RWPE2 (cell line): ENCODE results near the gene BMX.

Source experiments
- ATAC-seq: fragments of 200-7000 bp; cut with Tn5 transposase; 3 replicates; pipeline ENCODE4 v1.9.1; 2021; ENCODE audit warnings: low read depth
- DNase-seq: peaks from one replicate; pipeline ENCODE4 v3.0.0-alpha.2; 2020; ENCODE audit warnings: low spot score
- H3K27ac ChIP-seq: fragments of 450-650 bp; 2 replicates; pipeline ENCODE4 v1.5.1; 2017; ENCODE audit warnings: mild to moderate bottlenecking; ENCODE audit not compliant: poor library complexity, severe bottlenecking
- H3K27me3 ChIP-seq: fragments of 250-450 bp; sonication (Bioruptor Pico); 2 replicates; pipeline ENCODE4 v1.5.1; 2021; ENCODE audit warnings: mild to moderate bottlenecking, moderate library complexity; ENCODE audit not compliant: insufficient read depth, poor library complexity, severe bottlenecking
- H3K36me3 ChIP-seq: fragments of 250-450 bp; sonication (Bioruptor Pico); 2 replicates; pipeline ENCODE4 v1.5.1; 2020; ENCODE audit warnings: low read depth, mild to moderate bottlenecking, moderate library complexity
- H3K4me1 ChIP-seq: fragments of 250-450 bp; sonication (Bioruptor Pico); 2 replicates; pipeline ENCODE4 v1.5.1; 2021; ENCODE audit warnings: mild to moderate bottlenecking, moderate library complexity; ENCODE audit not compliant: insufficient read depth, poor library complexity, severe bottlenecking
- H3K4me3 ChIP-seq: fragments of 250-450 bp; sonication (Bioruptor Pico); 2 replicates; pipeline ENCODE4 v1.5.1; 2021; ENCODE audit warnings: mild to moderate bottlenecking, moderate library complexity; ENCODE audit not compliant: severe bottlenecking
- H3K9me3 ChIP-seq: fragments of 250-450 bp; sonication (Bioruptor Pico); 2 replicates; pipeline ENCODE4 v1.5.1; 2021; ENCODE audit warnings: mild to moderate bottlenecking, moderate library complexity; ENCODE audit not compliant: severe bottlenecking
- TF ChIP-seq, protein P1 (sequence below): fragments of 450-650 bp; IDR thresholded peaks from one replicate; pipeline ENCODE4 v1.5.1; 2017; ENCODE audit warnings: mild to moderate bottlenecking, moderate library complexity; ENCODE audit not compliant: poor library complexity, severe bottlenecking

BMX gene

DNA sequence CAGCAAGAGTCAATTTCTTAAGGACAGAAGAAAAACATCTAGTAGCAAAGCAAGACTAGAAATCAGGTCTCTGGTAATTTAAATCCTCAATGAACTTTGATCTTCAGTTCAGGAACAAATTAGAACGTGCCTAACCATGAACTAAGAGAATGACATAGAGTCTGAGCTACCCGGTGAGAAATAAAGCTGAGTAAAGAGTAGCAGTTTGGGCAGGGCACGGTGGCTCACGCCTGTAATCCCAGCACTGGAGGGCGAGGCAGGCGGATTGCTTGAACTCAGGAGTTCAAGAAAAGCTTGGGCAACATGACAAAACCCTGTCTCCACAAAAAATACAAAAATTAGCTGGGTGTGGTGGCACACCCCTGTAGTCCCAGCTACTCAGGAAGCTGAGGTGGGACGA, 62.4 kb downstream of the BMX start:
- Histone ChIP-seq H3K27ac (no peak overlapping the region), H3K4me3 (no peak overlapping the region), H3K27me3 (no peaks in the 10 kb centered on the region), H3K9me3 (no peaks in the 10 kb centered on the region), H3K4me1 (no peaks in the 10 kb centered on the region), H3K36me3 (no peaks in the 10 kb centered on the region)
- DNase-seq, result no peak
- TF ChIP-seq, protein P1, sequence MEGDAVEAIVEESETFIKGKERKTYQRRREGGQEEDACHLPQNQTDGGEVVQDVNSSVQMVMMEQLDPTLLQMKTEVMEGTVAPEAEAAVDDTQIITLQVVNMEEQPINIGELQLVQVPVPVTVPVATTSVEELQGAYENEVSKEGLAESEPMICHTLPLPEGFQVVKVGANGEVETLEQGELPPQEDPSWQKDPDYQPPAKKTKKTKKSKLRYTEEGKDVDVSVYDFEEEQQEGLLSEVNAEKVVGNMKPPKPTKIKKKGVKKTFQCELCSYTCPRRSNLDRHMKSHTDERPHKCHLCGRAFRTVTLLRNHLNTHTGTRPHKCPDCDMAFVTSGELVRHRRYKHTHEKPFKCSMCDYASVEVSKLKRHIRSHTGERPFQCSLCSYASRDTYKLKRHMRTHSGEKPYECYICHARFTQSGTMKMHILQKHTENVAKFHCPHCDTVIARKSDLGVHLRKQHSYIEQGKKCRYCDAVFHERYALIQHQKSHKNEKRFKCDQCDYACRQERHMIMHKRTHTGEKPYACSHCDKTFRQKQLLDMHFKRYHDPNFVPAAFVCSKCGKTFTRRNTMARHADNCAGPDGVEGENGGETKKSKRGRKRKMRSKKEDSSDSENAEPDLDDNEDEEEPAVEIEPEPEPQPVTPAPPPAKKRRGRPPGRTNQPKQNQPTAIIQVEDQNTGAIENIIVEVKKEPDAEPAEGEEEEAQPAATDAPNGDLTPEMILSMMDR, result no peak
- no peak for ATAC-seq

DNA sequence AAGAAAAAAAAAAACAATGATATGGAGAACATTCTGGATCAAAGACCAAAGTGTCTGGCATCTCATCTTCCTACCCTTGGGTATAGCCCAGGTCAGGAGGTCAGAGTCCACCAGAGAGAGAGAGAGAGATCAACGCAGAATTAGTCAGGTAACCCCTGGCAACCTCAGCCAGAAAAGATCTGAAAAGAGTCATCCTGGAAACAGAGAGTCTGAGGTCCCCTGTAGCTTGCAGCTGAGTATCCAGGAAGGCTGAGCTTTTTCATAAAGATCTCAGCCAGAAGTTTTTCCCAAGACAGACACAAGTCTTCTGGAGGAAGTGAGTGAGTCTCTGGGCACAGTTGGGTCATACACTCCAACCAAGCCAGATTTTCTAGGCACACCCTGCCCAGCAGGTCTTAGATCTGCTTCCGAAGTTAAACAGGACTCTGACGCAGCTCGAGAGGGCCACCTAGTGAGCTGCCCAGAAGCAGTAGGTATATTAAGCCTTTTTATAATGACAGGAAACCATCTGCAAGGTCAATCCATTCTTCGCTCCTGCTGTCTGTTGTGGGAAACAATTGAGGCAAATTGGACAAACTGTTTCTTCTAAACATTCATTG, 64.5 kb downstream of the BMX start:
- Histone ChIP-seq H3K36me3 (no peaks in the 10 kb centered on the region), H3K4me1 (no peaks in the 10 kb centered on the region), H3K4me3 (no peak overlapping the region), H3K27ac (no peak overlapping the region), H3K9me3 (no peaks in the 10 kb centered on the region), H3K27me3 (no peaks in the 10 kb centered on the region)
- ATAC-seq, result peak; percentile 89
- DNase-seq, result no peak
- TF ChIP-seq, protein P1, result peak; percentile 55

DNA sequence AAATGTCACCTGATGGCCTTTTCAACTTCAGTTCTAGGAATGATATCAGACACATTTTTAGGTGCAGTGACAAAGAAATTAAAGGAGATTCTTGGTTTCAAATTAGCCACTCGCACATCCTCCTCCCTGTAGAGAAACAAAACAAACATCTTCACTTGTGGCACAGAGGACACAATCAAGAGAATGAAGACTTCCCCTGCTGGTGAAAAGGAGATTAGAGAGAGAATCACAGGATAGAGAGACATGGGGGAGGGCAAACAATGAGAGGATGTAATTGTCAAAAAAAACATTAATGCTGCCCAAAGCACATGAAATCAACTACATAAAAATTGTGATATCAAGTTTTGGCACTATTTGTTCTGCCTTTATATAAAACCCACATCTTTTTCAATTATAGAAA, 65.6 kb downstream of the BMX start:
- H3K4me1 ChIP-seq, result no peaks in the 10 kb centered on the region
- ATAC-seq (no peak), DNase-seq (no peak)
- no peak overlapping the region for H3K27ac ChIP-seq
- H3K4me3 ChIP-seq, result no peak overlapping the region
- TF ChIP-seq, protein P1, result no peak
- H3K9me3 ChIP-seq, result no peaks in the 10 kb centered on the region
- H3K27me3 ChIP-seq, result no peaks in the 10 kb centered on the region
- no peaks in the 10 kb centered on the region for H3K36me3 ChIP-seq

DNA sequence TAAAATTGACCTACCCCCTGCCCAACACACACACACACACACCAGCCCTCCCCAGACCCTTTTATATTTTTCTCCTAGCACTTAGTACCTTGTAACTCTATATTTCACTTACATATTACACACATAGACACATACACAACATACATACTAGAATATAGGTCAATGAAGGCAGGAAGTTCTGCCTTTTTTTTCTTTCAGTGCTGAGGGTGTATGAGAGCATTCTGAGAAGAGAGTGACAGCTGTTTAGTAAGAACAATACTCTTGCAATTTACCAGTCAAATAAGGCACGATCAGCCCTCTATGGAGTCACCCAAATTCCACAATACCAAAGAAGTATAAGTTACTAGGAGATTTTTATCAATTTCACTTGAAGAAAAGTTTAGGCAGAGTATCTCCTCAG, 66.7 kb downstream of the BMX start:
- no peaks in the 10 kb centered on the region for H3K27me3 ChIP-seq
- no peak overlapping the region for H3K27ac ChIP-seq
- DNase-seq, result no peak
- TF ChIP-seq, protein P1, result no peak
- no peaks in the 10 kb centered on the region for H3K36me3 ChIP-seq
- no peaks in the 10 kb centered on the region for H3K4me1 ChIP-seq
- no peak overlapping the region for H3K4me3 ChIP-seq
- no peaks in the 10 kb centered on the region for H3K9me3 ChIP-seq
- no peak for ATAC-seq

DNA sequence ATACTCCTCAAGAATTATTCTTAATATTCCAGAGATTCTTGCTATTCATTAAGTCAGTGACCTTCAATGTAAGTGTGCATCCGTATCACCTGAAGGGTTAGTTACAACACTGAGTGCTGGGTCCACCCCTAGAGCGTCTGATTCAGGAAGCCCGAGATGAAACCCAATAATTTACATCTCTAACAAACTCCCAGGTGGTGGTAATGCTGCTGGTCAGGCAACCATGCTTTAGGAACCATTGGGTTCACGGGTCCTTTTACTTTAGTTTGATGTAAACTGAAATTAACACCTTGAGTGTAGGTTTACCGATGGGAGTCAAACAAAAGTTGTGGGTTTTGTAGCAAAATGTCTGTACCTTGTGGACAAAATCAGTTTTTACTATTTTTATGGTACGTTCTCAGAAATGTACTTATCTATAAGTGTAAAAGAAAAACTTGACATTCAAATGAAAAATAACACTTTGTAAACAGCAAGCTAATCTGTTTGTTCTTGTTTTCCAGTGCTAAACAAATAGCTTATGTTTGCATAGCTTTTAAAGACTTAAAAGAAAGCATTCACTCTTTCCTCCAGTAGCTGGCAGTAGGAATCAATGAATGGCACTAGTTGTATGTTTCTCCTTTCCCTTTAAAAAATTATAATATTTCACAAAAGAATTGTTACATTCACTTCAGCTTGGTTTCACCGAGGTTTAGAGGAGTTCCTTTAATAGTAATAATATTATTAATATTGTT, 67.4 kb downstream of the BMX start:
- no peak for DNase-seq

More for the DNA sequence above, 67.4 kb downstream of the BMX start:
- Histone ChIP-seq H3K27me3 (no peaks in the 10 kb centered on the region), H3K9me3 (no peaks in the 10 kb centered on the region), H3K36me3 (no peaks in the 10 kb centered on the region), H3K4me1 (no peaks in the 10 kb centered on the region), H3K4me3 (no peak overlapping the region), H3K27ac (no peak overlapping the region)
- no peak for ATAC-seq
- TF ChIP-seq, protein P1, result peak; percentile 50
